ENCODE measurements around the gene GPC6.

DNA sequence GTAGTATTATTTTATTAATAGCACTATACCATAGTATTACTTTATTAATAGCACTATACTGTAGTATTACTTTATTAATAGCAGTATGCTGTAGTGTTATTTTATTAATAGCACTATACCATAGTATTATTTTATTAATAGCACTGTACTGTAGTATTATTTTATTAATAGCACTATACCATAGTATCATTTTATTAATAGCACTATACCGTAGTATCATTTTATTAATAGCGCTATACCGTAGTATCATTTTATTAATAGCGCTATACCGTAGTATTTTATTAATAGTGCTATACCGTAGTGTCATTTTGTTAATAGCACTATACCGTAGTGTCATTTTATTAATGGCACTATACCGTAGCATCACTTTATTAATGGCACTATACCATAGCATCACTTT lies 191.8 kb downstream of the GPC6 start:
- TF ChIP-seq, protein P1, sequence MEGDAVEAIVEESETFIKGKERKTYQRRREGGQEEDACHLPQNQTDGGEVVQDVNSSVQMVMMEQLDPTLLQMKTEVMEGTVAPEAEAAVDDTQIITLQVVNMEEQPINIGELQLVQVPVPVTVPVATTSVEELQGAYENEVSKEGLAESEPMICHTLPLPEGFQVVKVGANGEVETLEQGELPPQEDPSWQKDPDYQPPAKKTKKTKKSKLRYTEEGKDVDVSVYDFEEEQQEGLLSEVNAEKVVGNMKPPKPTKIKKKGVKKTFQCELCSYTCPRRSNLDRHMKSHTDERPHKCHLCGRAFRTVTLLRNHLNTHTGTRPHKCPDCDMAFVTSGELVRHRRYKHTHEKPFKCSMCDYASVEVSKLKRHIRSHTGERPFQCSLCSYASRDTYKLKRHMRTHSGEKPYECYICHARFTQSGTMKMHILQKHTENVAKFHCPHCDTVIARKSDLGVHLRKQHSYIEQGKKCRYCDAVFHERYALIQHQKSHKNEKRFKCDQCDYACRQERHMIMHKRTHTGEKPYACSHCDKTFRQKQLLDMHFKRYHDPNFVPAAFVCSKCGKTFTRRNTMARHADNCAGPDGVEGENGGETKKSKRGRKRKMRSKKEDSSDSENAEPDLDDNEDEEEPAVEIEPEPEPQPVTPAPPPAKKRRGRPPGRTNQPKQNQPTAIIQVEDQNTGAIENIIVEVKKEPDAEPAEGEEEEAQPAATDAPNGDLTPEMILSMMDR (IDR thresholded peaks at IDR 0.05; ENCODE audit: insufficient read depth, low read length) = no peak
- no peak for TF ChIP-seq GABPA (IDR thresholded peaks at IDR 0.05; ENCODE audit: low read depth)
- TF ChIP-seq, protein P2, sequence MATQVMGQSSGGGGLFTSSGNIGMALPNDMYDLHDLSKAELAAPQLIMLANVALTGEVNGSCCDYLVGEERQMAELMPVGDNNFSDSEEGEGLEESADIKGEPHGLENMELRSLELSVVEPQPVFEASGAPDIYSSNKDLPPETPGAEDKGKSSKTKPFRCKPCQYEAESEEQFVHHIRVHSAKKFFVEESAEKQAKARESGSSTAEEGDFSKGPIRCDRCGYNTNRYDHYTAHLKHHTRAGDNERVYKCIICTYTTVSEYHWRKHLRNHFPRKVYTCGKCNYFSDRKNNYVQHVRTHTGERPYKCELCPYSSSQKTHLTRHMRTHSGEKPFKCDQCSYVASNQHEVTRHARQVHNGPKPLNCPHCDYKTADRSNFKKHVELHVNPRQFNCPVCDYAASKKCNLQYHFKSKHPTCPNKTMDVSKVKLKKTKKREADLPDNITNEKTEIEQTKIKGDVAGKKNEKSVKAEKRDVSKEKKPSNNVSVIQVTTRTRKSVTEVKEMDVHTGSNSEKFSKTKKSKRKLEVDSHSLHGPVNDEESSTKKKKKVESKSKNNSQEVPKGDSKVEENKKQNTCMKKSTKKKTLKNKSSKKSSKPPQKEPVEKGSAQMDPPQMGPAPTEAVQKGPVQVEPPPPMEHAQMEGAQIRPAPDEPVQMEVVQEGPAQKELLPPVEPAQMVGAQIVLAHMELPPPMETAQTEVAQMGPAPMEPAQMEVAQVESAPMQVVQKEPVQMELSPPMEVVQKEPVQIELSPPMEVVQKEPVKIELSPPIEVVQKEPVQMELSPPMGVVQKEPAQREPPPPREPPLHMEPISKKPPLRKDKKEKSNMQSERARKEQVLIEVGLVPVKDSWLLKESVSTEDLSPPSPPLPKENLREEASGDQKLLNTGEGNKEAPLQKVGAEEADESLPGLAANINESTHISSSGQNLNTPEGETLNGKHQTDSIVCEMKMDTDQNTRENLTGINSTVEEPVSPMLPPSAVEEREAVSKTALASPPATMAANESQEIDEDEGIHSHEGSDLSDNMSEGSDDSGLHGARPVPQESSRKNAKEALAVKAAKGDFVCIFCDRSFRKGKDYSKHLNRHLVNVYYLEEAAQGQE (IDR thresholded peaks at IDR 0.05; ENCODE audit: insufficient replicate concordance, low read depth) = no peak

All from HL-60 (cell line).